GM21723 (cell line): ENCODE results near the gene CUL9.

Experiments used
- ATAC-seq: cut with Tn5 transposase; IDR thresholded peaks from one replicate; pipeline ENCODE4 v1.9.1; 2021; ENCODE audit warnings: mild to moderate bottlenecking, moderate library complexity; ENCODE audit not compliant: unreplicated experiment

The CUL9 gene

DNA sequence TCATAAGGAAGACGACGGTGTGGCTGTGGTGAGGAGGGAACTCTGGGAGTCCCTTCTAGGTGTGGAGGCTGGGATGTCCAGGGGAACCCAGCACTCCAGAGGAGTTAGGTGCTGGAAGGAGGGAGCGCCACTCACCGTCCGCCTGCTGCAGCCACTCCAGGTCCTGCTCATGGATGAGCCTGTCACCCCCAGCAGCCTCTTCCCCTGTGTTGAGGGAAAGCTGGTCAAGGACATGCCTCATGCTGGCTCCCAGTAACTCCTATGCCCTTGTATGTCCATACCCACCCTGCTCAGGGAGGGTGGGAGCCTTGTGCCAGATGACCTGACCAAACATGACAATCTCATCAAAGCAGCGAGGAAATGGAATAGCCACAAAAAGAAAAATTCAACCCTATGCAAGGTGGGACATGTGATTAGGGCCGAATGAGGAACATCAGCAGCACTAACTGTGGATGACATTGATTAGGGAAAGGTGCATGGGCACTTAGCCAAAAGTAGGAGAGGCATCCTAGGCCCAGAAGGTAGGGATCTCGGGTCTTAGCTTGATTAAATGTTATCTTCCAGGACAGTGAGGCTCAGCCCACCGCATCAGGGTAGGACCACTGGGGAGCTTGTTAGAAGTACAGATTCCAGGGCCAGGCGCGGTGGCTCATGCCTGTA lies 44.3 kb downstream of the CUL9 start:
- no peak for ATAC-seq

DNA sequence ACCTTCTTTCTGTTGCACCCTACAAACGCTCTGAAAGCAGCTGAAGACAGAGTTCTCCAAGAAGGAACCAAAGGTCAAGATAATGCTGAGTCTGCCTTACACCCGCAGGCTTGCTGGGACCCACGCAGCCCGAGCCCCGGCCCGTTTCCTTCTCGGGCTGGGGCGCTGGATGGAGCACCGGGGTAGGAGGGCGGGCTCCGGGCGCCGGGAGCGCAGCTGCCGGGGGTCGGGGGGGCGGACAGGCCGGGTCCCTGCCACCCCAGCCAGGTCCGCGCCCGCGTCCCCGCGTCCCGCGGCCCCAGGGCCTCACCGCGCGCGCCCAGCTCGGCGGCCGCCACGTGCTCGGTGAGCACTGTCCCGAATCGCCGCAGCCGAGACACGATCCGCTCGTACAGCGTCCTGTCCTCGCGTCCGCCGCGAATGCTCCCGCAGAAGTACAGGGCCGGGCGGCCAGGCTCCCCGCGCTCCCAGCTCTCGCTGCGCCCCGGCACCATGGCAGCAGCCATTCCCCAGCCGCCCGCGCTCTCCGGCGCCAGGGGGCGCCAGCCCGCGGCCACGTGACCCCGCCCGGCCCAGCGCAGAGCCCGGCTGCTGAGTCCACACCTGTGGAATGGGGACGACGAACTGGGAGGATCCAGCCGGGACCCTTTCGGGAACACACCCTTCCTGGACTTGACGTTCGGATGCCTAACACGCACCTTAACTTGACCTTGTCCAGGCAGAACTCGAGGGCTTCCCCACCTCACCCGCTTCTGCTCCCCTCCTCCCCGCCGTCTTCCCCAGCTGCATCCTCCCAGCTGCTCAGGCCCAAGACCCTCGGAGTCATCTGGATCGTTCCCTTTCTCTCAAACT lies 47.2 kb downstream of the CUL9 start, which contains the start of gene DNPH1:
Gene DNPH1 (minus strand): TSS at position 531 of the 852 bp plus-strand sequence. CDS start 25 bp downstream, at position 506.
- ATAC-seq: peak; percentile 68

DNA sequence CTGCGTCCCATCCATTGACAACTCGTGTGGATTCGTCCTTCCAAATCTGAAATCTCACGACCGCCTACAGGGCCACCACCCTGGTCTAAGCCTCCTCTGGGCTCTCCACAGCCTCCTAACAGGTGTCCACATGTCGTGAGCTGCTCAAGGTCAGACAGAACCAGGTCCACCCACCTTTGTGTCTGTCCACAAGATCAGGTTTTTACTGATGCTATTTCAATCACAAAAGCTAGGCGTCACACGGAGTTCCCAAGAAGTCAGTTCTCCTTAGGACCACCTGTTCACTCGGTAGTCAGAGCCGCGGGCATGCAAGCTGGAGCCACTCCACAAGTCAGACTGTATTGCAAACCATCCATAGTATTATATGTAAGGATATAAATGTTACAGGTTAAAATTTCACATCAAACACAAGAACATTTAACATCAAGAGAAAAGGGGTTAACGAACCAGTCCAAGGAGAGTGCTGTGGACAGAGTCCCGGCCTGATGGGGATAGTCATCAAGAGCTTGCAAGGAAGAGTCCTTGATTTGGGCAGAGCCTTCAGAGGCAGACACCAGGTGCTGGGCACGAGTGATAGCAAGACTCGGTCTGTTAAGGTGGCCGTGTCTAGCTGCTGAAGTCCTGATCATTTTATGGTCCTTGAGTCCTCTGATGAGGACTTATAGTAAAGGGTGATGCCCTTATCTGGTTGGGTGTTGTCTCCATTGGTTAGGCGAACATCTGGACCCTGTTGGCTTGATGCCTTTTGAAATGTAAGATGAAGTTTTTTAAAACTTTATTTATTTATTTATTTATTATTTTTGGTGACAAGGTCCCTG lies 48.0 kb downstream of the CUL9 start:
- ATAC-seq: no peak

DNA sequence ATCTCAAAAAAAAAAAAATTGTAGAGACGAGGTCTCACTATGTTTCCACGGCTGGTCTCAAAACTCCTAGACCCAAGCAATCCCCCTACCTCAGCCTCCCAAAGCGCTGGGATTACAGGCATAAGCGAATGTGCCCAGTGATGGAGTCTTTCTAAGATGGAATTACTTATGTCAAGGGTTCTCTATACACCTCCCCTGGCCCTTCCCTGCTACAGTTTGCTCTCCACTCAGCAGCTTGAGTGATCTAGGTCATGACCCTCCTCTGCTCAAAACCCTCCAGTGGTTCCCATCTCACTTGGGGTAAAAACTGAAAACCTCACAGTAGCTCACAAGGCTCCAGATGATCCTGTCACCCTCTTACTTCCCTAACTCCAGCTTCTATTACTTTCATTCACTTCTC lies 49.1 kb downstream of the CUL9 start:
- ATAC-seq: no peak

DNA sequence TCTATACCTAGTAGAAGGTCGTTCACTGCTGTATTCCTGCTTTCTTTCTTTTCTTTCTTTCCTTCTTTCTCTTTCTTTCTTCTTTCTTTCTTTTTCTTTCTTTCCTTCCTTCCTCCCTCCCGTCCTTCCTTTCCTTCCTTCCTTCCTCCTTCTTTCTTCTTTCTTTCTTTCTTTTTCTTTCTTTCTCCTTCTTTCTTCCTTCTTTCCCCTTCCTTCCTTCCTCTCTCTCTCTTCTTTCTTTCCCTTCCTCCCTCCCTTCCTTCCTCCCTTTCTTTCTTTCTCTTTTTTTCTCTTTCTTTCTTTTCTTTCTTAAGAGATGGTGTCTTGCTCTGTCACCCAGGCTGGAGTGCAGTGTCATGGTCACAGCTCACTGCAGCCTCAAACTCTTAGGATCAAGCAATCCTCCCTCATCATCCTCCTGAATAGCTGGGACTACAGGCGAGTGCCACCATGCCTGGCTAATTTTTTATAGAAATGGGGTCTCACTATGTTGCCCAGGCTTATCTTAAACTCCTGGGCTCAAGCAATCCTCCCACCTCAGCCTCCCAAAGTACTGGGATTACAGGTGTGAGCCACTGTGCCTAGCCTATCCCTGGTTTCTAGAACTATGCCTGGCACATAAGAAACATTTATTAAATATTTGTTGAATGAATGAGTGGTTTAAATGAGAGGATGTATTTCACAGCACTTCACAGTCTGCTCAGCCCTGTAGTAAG lies 49.9 kb downstream of the CUL9 start:
- ATAC-seq: no peak

DNA sequence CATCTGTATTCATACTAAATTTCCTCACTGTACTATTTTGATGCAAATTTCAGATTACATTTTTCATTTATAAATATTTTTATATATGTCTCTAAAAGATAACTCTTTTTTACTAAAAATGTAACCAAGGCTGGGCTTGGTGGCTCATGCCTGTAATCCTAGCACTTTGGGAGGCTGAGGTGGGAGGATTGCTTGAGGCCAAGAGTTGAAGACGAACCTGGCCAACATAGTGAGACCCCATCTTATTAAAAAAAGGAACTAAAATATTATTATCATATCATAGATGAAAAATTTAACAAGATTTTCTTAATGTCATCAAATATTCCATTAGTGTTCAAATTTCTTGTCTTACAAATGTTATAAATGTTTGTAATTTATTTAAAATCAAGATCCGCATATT lies 53.8 kb downstream of the CUL9 start:
- no peak for ATAC-seq

DNA sequence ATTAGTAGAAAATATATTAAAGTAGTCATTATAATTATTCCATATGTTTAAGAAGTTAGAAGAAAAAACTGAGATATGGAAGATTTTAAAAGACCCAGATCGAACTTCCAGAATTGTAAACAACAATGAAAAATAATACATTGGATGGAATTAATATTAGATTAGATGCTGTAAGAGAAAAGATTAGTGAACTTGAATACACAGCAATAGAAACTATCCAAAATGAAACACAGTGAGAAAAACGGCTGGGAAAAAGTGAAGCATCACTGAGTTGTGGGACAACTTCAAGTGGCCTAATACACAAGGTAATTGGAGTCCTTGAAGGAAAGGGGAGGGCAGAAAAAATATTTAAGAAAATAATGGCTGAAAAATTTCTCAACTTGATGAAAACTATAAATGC lies 57.1 kb downstream of the CUL9 start:
- ATAC-seq: no peak

DNA sequence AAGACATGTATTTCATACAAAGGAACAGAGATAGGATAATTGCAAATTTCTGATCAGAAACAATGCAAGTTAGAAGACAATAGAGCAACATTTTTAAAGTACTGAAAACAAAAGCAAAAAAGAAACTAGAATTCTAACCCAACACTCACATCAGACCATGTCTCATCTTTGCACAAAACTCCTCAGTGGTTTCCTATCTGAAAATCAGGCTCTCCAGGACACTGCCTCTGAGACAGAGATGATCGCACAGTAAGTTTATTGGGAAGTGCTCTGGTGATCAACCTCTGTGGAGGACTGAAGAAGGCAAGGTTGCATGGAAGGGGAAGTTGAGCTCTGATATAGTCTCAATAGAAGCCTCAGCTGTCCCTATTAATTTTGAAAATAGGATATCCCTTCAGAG lies 59.0 kb downstream of the CUL9 start:
- no peak for ATAC-seq

DNA sequence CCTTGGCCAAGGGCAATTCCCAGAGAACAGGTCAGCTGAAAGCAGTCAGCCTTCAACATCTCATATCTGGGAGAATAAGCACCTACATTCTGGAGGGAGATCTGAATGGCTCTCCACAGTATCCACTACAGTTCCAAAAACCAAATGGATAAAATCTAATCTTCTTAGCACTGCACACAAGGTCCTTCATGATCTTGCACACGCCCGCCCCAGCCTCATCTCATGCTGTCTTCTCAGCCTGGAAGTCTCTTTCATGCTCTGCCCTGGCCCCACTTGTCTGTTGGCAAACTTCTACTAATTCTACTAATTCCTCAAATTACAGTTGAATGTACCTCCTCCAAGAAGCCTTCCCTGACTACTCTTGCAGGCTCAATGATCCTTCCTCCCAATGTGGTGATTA lies 59.5 kb downstream of the CUL9 start:
- ATAC-seq: no peak

DNA sequence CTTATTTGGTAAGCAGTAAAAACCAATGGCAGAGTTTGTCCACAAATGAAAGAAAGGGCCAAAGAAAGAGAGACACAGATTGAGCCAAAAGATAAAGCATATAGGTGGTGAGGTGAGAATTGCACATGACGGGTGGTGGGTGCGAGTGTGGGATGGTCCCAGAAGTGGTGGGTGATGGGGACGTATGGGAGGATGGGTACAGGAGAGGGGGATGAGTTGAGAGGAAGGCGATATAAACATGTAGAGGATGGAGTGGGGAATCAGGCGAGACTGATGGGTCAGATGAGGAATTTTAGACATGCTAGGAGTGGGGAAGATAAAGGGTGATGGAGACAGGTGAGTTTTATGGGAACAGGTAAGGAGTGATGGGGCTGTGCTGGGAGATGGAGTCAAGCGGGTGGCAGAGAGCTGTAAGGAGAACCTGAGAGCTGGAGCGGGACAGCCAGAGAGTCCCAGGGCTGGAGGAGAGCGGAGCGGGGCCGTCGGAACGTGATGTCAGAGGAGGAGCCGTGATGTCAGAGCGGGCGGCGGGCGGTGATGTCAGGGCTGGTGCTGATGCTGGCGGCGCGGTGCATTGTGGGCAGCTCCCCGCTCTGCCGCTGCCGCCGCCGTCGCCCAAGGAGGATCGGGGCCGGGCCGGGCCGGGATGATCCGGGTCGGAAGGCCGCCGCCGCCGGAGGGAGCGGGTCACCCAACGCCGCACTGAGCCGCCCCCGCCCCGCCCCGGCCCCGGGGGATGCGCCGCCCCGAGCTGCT lies 61.1 kb downstream of the CUL9 start, which contains the start of gene TTBK1:
Gene TTBK1 (plus strand): TSS at position 574 of the 756 bp plus-strand sequence. CDS start 3,180 bp downstream, outside the sequence.
- ATAC-seq: no peak

DNA sequence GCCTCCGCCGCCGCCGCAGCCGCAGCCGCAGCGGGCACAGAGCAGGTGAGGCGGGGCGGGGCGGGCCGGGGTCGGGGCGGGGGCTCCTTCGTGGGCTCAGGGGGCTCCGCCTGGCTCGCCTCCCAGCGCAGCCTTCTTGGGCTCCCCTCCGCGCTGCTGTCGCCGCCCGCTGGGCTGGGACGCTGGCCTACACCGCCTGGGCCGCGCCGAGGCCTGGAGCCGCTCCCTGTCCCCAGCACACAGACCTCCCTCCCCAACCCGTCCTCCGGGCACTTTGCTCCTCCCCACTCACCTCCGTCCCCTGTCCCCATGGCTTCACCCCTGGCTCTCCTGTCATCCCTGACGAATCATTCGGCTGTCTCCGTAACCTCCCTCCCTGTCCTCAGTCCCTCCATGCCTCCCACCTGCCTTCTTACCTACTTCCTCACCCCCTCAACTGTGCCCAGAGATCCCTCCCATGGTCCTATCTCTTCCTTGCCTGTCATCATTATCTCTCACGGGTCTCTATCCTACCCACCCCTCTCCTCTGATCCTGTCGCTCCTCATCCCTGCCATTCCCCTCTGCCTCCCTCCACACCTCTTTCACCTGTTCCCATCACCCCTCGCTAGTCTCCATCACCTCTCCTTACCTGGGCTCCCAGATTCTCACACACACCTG lies 61.8 kb downstream of the CUL9 start:
- no peak for ATAC-seq

DNA sequence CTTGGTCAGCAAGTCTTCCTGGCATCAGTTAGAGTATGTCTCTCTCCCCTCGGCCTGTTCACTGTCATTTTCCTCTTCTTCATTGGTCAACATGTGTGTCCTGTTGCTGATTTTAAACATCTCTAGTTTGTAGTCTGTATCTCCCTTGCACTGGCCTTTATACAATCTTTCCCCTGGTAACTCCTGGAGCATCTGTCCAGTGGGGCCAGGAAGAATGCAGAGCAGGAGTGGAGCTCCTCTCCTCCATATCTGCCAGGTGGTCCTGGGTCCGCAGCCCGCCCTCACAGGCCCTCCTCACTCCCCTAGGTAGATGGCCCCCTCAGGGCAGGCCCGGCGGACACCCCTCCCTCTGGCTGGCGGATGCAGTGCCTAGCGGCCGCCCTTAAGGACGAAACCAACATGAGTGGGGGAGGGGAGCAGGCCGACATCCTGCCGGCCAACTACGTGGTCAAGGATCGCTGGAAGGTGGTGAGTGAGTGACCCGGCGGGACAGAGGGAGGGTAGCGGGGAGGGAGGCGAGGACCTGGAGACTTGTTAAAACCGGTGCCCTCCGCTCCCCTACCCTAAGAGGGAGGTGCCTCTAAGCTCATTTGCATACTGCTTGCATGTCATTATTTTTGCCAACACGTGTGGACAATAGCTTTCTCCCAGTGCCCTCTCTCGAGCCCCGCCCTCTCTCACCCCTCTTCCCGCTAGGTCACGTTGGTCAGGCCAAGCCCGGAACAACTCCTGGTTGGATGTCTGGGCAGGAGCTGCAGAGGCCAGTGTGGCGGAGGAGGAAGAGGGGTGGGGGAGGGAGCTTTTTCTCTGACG lies 64.5 kb downstream of the CUL9 start:
- ATAC-seq: peak; percentile 36

DNA sequence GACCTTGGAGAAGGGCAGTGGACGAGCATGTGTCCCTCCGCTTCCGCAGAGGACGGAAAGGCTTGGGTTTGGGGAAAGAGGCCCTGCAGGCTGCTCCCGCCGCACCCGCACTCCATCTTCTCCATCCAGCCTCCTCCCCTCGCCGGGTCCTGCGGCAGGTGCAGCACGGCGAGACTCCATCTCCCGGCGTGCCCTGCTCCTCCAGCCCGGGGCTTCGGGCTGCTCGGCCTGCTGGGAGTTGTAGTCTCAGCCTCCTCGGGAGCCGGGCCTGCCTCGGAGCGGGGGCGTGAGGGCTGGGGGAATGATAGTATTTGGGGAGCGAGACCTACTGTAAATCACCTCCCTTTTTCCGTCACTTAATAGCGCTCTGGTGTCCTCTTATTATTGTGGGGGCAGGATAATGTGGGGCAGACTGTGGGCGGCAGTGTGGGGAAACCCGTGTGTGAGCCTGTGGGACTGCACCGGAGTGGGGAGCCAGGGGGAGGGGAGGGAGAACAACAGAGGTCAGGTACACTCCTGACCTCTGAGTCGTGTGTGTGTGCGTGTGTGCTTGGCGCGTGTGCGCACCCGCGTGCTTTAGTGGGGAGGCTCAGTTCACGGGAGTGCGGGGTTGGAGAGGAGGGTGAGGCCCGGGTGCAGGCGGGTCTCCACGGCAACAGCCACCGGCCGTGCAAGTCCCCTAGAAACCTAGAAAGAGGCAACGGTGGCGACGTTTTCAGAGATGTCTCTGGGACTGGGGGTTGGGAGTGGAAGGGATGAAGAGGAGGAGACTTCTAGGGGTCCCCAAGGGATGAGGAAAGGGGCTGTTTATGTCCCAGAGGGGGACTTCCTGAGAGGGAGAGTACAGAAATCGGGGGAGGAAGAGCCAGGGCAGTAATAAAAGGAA lies 65.4 kb downstream of the CUL9 start:
- peak; percentile 90 for ATAC-seq

DNA sequence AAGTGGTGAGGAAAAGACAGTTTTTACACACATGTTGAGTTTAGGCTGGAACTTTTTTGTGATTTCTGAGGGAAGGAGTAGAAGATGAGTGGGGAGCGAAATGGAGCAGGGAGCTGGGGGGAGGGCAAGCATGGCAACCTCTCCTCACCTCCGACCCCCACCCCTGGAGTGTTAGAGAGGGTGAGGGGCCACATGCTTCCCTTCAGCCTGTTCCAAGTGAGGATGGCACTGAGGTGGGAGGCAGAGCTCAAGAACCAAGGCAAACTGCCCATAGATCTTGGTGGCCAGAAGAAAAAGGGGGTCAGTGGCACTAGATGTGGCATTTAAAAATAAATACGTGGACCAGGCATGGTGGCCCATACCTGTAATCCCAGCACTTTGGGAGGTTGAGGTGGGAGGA lies 66.1 kb downstream of the CUL9 start:
- no peak for ATAC-seq

DNA sequence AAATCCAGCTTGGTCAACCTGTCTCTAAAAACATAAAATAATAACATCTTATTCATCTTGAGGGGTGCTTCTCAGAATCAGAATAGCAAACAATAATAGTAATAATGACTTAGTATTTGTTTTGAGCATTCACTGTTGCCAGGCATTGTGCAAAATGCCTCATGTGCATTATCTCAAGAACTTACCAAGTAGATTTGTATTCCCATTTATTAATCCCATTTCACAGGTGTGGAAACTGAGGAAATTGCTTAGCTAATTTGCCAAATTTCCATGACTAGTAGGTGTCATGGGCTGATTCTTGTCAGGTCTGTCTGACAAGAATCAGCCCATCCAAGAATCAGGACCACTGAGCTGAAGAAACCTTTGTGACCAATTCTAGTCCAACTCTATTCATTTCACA lies 66.8 kb downstream of the CUL9 start:
- ATAC-seq: no peak

DNA sequence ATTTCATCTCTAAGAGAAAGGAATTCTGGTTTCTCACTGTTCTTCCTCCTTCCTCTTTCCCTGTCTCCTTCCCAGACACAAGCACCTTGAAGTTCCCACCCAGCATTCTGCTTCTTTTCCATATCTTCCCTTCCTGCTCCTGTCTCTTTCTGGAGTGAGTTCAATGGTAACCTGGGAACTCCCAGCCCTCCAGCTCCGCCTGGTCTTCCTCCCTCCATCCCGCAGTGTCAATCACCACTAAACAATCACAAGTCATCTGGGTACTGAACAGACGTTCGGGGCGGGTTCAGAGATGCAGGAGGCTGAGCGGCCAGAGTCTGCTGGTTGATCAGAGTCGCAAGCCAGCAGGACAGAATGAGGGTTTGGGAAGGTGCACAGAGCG lies 69.0 kb downstream of the CUL9 start:
- ATAC-seq: no peak

DNA sequence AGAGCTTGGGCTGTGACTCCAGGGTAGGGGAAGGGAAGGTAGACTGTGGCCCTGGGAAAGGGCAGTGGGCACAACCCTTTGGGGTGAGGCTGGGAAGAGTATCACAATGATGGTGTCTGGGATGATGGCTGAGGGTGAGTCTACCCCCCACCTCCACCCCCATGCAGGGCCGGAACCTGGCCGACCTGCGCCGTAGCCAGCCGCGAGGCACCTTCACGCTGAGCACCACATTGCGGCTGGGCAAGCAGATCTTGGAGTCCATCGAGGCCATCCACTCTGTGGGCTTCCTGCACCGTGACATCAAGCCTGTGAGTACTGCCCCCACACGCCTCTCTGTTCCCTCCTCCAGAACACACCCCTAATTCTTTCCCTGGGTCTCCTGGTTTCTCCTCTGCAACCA lies 71.4 kb downstream of the CUL9 start:
- no peak for ATAC-seq
